Natural killer cell treated with Interleukin-12 subunit alpha and Interleukin-12 subunit beta and Interleukin-15 and Interleukin-18, amount 100 ng/mL, for 72 hours (primary cell): ENCODE results near the gene ZNRF2. TPM values are rescaled to one million over a fixed set of nuclear protein-coding genes. Genes with fewer than 3 reads are reported as not detected.

ENCODE experiments used
- ATAC-seq, 2 donors: fragments of 150-1000 bp; cut with Tn5 transposase in 1 of 2; sonication (Bioruptor Pico), chemical (Tn5 transposase) in 1 of 2; 2 replicates each; pipeline ENCODE4 v1.10.0; 2021
- DNase-seq: peaks from one replicate; pipeline ENCODE4 v3.0.0; 2022; ENCODE audit warnings: low spot score
- H3K27ac Mint-ChIP-seq, 2 donors: 1 replicate in 1 of 2; 2 replicates in 1 of 2; pipeline ENCODE4 v1.8.0; 2022; ENCODE audit warnings: mixed read lengths in 2 of 2, mild to moderate bottlenecking in 1 of 2, moderate library complexity in 1 of 2
- H3K27me3 Mint-ChIP-seq, 2 donors: 1 replicate in 1 of 2; 2 replicates in 1 of 2; pipeline ENCODE4 v1.8.0; 2022; ENCODE audit warnings: mixed read lengths in 2 of 2
- H3K36me3 Mint-ChIP-seq: one replicate; pipeline ENCODE4 v1.8.0; 2022; ENCODE audit warnings: mixed read lengths
- H3K4me1 Mint-ChIP-seq, 2 donors: 1 replicate in 1 of 2; 2 replicates in 1 of 2; pipeline ENCODE4 v1.8.0; 2022; ENCODE audit warnings: low read depth in 2 of 2, mixed read lengths in 2 of 2, mild to moderate bottlenecking in 1 of 2
- H3K4me3 Mint-ChIP-seq: one replicate; pipeline ENCODE4 v1.8.0; 2022; ENCODE audit warnings: mixed read lengths
- H3K9me3 Mint-ChIP-seq: 2 replicates; pipeline ENCODE4 v1.8.0; 2022; ENCODE audit warnings: mixed read lengths
- total RNA-seq, 2 donors: library from RNA; stranded (reverse); gene quantifications; one replicate each; pipeline ENCODE4 v1.2.3, GENCODE V29; 2022

Gene ZNRF2
- 10 to 100 TPM; 10.4 to 12.3 TPM for total RNA-seq

GRCh38 chr7:30284298-30285066 is at the start of gene ZNRF2:
TSS of gene ZNRF2 (plus strand) at chr7:30284597. CDS start at chr7:30285358, 761 bp downstream.
- H3K36me3 Mint-ChIP-seq: peaks cover 12% of the 10 kb centered on the region
- peak; percentile 99 for DNase-seq
- peak; percentile 95 for ATAC-seq
- no peaks in the 10 kb centered on the region for H3K9me3 Mint-ChIP-seq
- H3K4me1 Mint-ChIP-seq: peaks cover 32 to 38% of the 10 kb centered on the region in 2 donors
- H3K27me3 Mint-ChIP-seq: no peaks in the 10 kb centered on the region
- H3K27ac Mint-ChIP-seq: peak within 1 kb of the TSS; percentile 76 to 83
- H3K4me3 Mint-ChIP-seq: peak within 1 kb of the TSS; percentile 82

- H3K36me3 Mint-ChIP-seq: no peaks in the 10 kb centered on the region
- H3K4me3 Mint-ChIP-seq: no peak overlapping the region
Observed at GRCh38 chr7:30237271-30237695, 47.1 kb upstream of the ZNRF2 start.

DNA sequence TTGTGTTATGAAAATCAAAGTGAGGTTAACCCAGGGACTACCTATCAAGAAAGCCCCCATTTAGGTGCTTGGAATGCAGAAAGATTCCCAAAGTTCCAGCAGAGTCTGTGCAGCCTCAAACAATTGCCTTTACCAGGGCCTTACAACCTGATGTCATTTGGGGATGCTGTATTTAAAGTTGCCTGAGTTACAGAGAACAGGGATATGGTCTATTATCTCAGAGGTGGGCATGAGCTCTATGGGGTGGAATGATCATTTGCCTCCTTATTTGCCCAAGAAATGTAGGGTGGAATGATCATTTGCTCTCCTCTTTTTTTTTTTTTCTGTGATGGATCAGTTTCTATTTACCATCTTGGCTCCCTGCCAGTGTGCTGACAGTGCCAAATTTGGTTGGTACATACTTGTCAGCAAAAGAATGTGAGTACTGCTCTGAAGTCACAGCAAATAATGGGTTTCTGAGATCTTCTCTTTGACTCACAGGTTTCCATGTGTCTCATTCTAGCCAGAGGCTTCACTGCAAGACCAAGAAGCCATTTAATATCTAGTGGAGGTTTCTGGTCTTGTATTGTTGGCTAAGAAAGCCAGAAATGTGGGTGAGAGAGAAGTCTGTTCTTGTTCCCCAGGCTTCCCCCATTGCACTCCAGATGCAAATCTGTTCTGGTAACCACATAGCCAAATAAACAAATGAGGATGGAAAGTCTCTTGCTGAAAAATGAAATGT is 45.5 kb upstream of the ZNRF2 start:
- Mint-ChIP-seq H3K36me3 (no peaks in the 10 kb centered on the region), H3K27me3 (peaks cover 15 to 16% of the 10 kb centered on the region in 2 donors), H3K27ac (no peak overlapping the region), H3K4me3 (no peak overlapping the region), H3K4me1 (peaks cover 16 to 17% of the 10 kb centered on the region in 2 donors), H3K9me3 (peaks cover 3% of the 10 kb centered on the region)
- no peak for DNase-seq
- peak in 1 of 2 donors; percentile 56 for ATAC-seq

More at GRCh38 chr7:30237271-30237695, 47.1 kb upstream of the ZNRF2 start:
- ATAC-seq (no peak), DNase-seq (no peak)
- H3K27me3 Mint-ChIP-seq: peaks cover 15 to 16% of the 10 kb centered on the region in 2 donors
- peaks cover 16 to 17% of the 10 kb centered on the region in 2 donors for H3K4me1 Mint-ChIP-seq
- H3K9me3 Mint-ChIP-seq: peaks cover 3% of the 10 kb centered on the region
- no peak overlapping the region for H3K27ac Mint-ChIP-seq

DNA sequence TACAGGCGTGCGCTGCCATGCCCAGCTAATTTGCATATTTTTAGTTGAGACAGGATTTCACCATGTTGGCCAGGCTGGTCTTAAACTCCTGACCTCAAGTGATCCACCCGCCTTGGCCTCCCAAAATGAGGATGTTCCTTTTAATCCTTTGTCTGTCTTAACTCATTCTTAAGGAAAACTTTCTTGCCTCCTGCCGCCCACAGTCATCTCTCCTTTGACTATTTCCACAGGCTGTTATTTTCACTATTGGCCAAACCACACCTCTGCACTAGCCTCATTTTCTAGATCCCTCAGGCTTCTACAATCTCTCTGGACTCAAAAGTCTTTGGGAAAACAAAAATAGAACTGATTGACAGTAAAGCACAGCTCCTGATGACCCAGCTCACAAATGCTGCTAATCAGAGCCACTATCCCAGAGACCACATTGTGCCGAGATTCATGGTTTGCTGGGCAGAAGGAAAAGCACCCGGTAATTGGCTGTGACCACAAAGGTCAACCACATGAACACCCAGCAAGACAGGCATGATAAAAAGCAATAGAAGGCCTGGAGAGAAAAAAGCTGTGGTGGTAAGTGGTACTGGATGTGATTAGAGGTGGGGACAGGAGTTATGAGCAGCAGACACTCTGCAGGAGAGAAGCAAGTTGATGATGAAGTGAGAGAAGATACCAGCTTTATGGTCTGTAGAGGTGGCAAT is 44.1 kb upstream of the ZNRF2 start:
- Mint-ChIP-seq H3K9me3 (peaks cover 3% of the 10 kb centered on the region), H3K4me1 (peaks cover 16 to 17% of the 10 kb centered on the region in 2 donors), H3K4me3 (no peak overlapping the region), H3K36me3 (no peaks in the 10 kb centered on the region), H3K27me3 (peaks cover 15 to 16% of the 10 kb centered on the region in 2 donors), H3K27ac (no peak overlapping the region)
- DNase-seq: no peak
- ATAC-seq: no peak

- Mint-ChIP-seq H3K27me3 (peaks cover 13 to 15% of the 10 kb centered on the region in 2 donors), H3K9me3 (peaks cover 3% of the 10 kb centered on the region), H3K4me1 (peaks cover 16 to 17% of the 10 kb centered on the region in 2 donors), H3K27ac (no peak overlapping the region), H3K36me3 (no peaks in the 10 kb centered on the region), H3K4me3 (no peak overlapping the region)
- DNase-seq: no peak
- no peak for ATAC-seq
Observed at GRCh38 chr7:30241767-30242166, 42.6 kb upstream of the ZNRF2 start.

DNA sequence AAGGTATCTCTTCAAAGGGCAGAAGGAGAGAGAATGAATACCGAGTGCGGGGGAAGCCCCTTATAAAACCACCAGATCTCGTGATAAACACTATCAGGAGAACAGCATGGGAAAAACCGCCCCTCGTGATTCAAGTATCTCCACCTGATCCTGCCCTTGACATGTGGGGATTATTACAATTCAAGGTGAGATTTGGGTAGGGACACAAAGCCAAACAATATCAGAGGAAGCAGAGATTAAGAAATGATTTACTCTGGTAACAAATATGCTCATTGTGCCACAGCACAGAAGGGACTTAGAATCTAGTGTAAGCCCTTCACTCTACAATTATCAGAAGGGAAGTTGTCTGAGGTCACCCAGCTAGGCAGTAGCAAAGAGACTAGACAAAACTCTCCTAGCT is 40.1 kb upstream of the ZNRF2 start:
- H3K4me1 Mint-ChIP-seq: peaks cover 12 to 18% of the 10 kb centered on the region in 2 donors
- peaks cover 10 to 15% of the 10 kb centered on the region in 2 donors for H3K27me3 Mint-ChIP-seq
- no peak for ATAC-seq
- no peak overlapping the region for H3K27ac Mint-ChIP-seq
- no peaks in the 10 kb centered on the region for H3K36me3 Mint-ChIP-seq
- H3K4me3 Mint-ChIP-seq: no peak overlapping the region
- H3K9me3 Mint-ChIP-seq: peaks cover 3% of the 10 kb centered on the region
- no peak for DNase-seq

DNA sequence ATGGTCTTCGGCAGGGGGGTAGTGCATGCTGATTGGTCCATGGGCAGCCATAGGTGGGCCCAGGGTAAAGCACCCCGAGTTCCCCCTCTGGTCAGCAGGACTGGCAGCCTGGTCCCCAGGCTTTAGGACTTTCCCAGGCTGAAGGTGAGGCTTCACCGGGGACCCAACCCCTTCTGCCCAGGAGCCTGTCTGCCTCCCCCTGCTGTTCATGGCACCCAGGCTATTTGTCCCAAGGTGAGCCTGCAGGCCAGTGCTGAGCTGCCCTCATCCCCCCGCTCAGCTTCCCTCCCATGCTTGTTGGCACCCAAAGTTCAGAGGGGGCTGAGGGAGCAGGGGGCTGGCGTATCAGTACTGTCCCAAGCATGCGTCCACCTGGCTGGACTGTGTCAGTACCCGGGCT is 38.5 kb upstream of the ZNRF2 start:
- peaks cover 4 to 10% of the 10 kb centered on the region in 2 donors for H3K27me3 Mint-ChIP-seq
- no peak overlapping the region for H3K4me3 Mint-ChIP-seq
- H3K27ac Mint-ChIP-seq: no peak overlapping the region
- ATAC-seq (no peak), DNase-seq (no peak)
- peaks cover 3% of the 10 kb centered on the region for H3K9me3 Mint-ChIP-seq
- no peaks in the 10 kb centered on the region for H3K36me3 Mint-ChIP-seq
- H3K4me1 Mint-ChIP-seq: peaks cover 6 to 14% of the 10 kb centered on the region in 2 donors

GRCh38 chr7:30246392-30246791 is 38.0 kb upstream of the ZNRF2 start:
- Mint-ChIP-seq H3K4me1 (peaks cover 6 to 14% of the 10 kb centered on the region in 2 donors), H3K36me3 (no peaks in the 10 kb centered on the region), H3K4me3 (no peak overlapping the region), H3K27ac (no peak overlapping the region), H3K9me3 (peaks cover 3% of the 10 kb centered on the region), H3K27me3 (peaks cover 4 to 7% of the 10 kb centered on the region in 2 donors)
- no peak for ATAC-seq
- DNase-seq: no peak

GRCh38 chr7:30247541-30248401 is 36.6 kb upstream of the ZNRF2 start:
- peaks cover 7 to 12% of the 10 kb centered on the region in 2 donors for H3K4me1 Mint-ChIP-seq

GRCh38 chr7:30249316-30249715 is 35.1 kb upstream of the ZNRF2 start:
- H3K27ac Mint-ChIP-seq: no peak overlapping the region
- H3K27me3 Mint-ChIP-seq: no peaks in the 10 kb centered on the region
- H3K4me3 Mint-ChIP-seq: no peak overlapping the region
- no peak for ATAC-seq
- H3K36me3 Mint-ChIP-seq: no peaks in the 10 kb centered on the region
- H3K9me3 Mint-ChIP-seq: no peaks in the 10 kb centered on the region
- H3K4me1 Mint-ChIP-seq: peaks cover 16 to 20% of the 10 kb centered on the region in 2 donors
- DNase-seq: no peak

More at GRCh38 chr7:30247541-30248401, 36.6 kb upstream of the ZNRF2 start:
- no peak for ATAC-seq
- Mint-ChIP-seq H3K27me3 (no peaks in the 10 kb centered on the region), H3K9me3 (no peaks in the 10 kb centered on the region), H3K36me3 (no peaks in the 10 kb centered on the region), H3K4me3 (no peak overlapping the region), H3K27ac (no peak overlapping the region)
- DNase-seq: no peak

GRCh38 chr7:30249986-30250774 is 34.2 kb upstream of the ZNRF2 start:
- Mint-ChIP-seq H3K36me3 (no peaks in the 10 kb centered on the region), H3K4me3 (no peak overlapping the region), H3K27ac (no peak overlapping the region), H3K27me3 (no peaks in the 10 kb centered on the region), H3K4me1 (peaks cover 16 to 20% of the 10 kb centered on the region in 2 donors), H3K9me3 (no peaks in the 10 kb centered on the region)
- ATAC-seq: no peak
- no peak for DNase-seq

- Mint-ChIP-seq H3K27me3 (no peaks in the 10 kb centered on the region), H3K4me3 (no peak overlapping the region), H3K36me3 (no peaks in the 10 kb centered on the region), H3K4me1 (peaks cover 16 to 20% of the 10 kb centered on the region in 2 donors), H3K9me3 (no peaks in the 10 kb centered on the region), H3K27ac (no peak overlapping the region)
- DNase-seq (no peak), ATAC-seq (no peak)
Observed at GRCh38 chr7:30251708-30252329, 32.6 kb upstream of the ZNRF2 start.
